ENCODE measurements around the gene SYTL3. TPM values are rescaled to one million over a fixed set of nuclear protein-coding genes. Genes with fewer than 3 reads are reported as not detected.
A peak's percentile ranks its signal among the peaks of the same experiment; 100 is the strongest.

Gene SYTL3
- total RNA-seq, 2 donors from 2014 or later: 1.3 to 1.8 TPM

- H3K4me1 ChIP-seq: peaks cover 27% of the 10 kb centered on the region
- H3K9me3 ChIP-seq: no peaks in the 10 kb centered on the region
- H3K27me3 ChIP-seq: no peaks in the 10 kb centered on the region
- DNase-seq (no peak), ATAC-seq (no peak)
- WGBS, 2 donors: 70 to 71% methylated on average over 8 of the region's 8 CpGs
- TF ChIP-seq POLR2A (IDR thresholded peaks at IDR 0.05): no peak
- TF ChIP-seq CTCF (IDR thresholded peaks at IDR 0.05): no peak
- intact Hi-C loops (cut with DNase I): no loop called here
- no peak overlapping the region for H3K27ac ChIP-seq
- no peaks in the 10 kb centered on the region for H3K36me3 ChIP-seq (replicated peaks in 1 of 2; ENCODE audit: insufficient read depth in 1 of 2, low read depth in 2 of 2)
- no peak overlapping the region for H3K4me3 ChIP-seq
Measured at GRCh38 chr6:158642097-158642601, 7.7 kb upstream of the SYTL3 start.

GRCh38 chr6:158643836-158644230 is 6.0 kb upstream of the SYTL3 start:
- Histone ChIP-seq H3K36me3 (replicated peaks in 1 of 2; ENCODE audit: insufficient read depth in 1 of 2, low read depth in 2 of 2) (no peaks in the 10 kb centered on the region), H3K9me3 (no peaks in the 10 kb centered on the region), H3K27ac (peak overlapping the region; percentile 92 to 97 (median 94)), H3K4me3 (peak overlapping the region; percentile 81 to 98), H3K27me3 (no peaks in the 10 kb centered on the region), H3K4me1 (peaks cover 27% of the 10 kb centered on the region)
- DNase-seq (no peak), ATAC-seq (no peak)
- intact Hi-C loops (cut with DNase I): no loop called here
- TF ChIP-seq POLR2A (IDR thresholded peaks at IDR 0.05) (no peak), CTCF (IDR thresholded peaks at IDR 0.05) (no peak)
- 1 to 4% methylated on average over 8 to 20 of the region's 21 CpGs for WGBS, 2 donors

- ATAC-seq: peak; percentile 94
- 1% methylated on average over 39 to 73 of the region's 81 CpGs for WGBS, 2 donors
Measured at GRCh38 chr6:158644231-158645063, 5.4 kb upstream of the SYTL3 start, which contains the start of gene DYNLT1. Gene DYNLT1 (minus strand): TSS chr6:158644743. CDS start chr6:158644708, 35 bp downstream.

GRCh38 chr6:158645064-158646022 is 4.5 kb upstream of the SYTL3 start:
- no peaks in the 10 kb centered on the region for H3K9me3 ChIP-seq
- peak overlapping the region; percentile 92 to 97 (median 94) for H3K27ac ChIP-seq
- no peak for DNase-seq
- H3K36me3 ChIP-seq (replicated peaks in 1 of 2; ENCODE audit: insufficient read depth in 1 of 2, low read depth in 2 of 2): no peaks in the 10 kb centered on the region
- no peak for ATAC-seq
- H3K4me1 ChIP-seq: peaks cover 27% of the 10 kb centered on the region
- H3K4me3 ChIP-seq: peak overlapping the region; percentile 81 to 98
- 25% methylated on average over 21 of the region's 21 CpGs for WGBS, 2 donors
- intact Hi-C loops (cut with DNase I): no loop called here
- H3K27me3 ChIP-seq: no peaks in the 10 kb centered on the region
- TF ChIP-seq POLR2A (IDR thresholded peaks at IDR 0.05) (no peak), CTCF (IDR thresholded peaks at IDR 0.05) (no peak)

More at GRCh38 chr6:158644231-158645063, 5.4 kb upstream of the SYTL3 start, which contains the start of gene DYNLT1:
- H3K36me3 ChIP-seq (replicated peaks in 1 of 2; ENCODE audit: insufficient read depth in 1 of 2, low read depth in 2 of 2): no peaks in the 10 kb centered on the region
- H3K27ac ChIP-seq: peak within 1 kb of the TSS; percentile 92 to 97 (median 94)
- no peaks in the 10 kb centered on the region for H3K27me3 ChIP-seq
- DNase-seq: peak; percentile 92 to 94 (median 92)
- H3K4me3 ChIP-seq: peak within 1 kb of the TSS; percentile 81 to 98
- TF ChIP-seq POLR2A (IDR thresholded peaks at IDR 0.05) (peak; percentile 98), CTCF (IDR thresholded peaks at IDR 0.05) (no peak)
- no peaks in the 10 kb centered on the region for H3K9me3 ChIP-seq
- H3K4me1 ChIP-seq: peaks cover 27% of the 10 kb centered on the region
- intact Hi-C loops (cut with DNase I): no loop called here

Measured in body of pancreas (tissue), 4 donors.